GM19043 (cell line): ENCODE results near the gene FAM107B.

ENCODE experiments used
- ATAC-seq: cut with Tn5 transposase; IDR thresholded peaks from one replicate; pipeline ENCODE4 v1.9.1; 2021; ENCODE audit warnings: low read depth; ENCODE audit not compliant: unreplicated experiment

Gene FAM107B

DNA sequence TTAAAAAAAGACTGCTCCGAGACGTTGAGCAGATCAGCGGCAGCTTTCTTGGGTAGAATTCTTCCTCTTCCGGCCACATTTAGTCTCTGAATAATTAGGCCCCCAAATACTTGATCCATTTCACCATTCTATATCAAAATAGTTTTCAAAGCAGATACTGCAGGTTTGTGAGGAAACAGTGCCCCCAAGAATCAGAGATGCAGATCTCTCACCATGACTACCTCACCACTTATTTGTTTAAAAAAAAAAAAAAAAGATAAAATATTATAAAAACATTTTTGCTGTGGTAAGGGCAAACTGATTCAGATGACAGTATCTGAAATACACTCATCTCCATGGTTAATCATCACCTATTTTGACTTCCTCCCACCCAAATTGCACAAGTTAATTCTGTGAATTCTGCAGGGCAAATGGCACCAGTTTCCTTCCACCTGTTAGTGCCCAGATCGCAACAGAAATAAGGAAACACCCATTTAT lies 210.4 kb downstream of the FAM107B start:
- peak; percentile 54 for ATAC-seq

DNA sequence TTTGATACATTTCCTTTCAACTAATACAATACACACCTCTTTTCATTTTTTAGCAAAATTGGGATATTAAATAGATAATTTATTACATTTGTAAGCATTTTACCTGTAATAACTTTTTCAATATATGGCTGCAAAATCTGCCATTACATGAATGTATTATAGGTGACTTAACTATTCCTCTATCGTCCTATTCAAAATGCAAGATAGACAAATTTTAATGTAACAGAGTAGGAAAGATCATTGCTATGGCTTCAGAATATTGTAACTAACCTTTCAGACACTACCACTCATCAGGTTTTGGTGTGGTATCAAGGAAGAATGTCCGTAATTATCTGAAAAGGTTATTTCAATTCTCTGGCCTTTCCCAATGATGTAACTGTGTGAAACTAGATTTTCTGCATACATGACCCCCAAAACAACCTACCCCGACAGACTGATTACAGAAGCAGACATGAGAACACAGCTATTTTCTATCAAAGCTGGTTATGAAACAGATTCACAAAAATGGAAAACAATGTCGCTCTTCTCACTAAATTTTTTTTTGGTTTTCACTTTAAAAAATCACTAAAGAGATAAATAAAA lies 211.2 kb downstream of the FAM107B start:
- ATAC-seq = no peak

DNA sequence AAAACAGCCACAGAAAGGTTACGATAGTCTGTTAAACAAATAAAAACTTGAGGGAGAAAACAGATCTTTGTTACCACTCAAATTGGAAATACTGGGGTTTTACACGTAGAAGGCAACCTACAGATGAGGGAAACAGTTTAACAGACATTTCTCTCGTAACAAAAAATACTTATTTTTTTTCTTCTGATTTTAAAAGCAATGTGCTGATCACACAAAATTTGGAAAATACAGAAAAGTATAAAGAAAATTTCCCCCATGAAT lies 211.7 kb downstream of the FAM107B start:
- no peak for ATAC-seq

DNA sequence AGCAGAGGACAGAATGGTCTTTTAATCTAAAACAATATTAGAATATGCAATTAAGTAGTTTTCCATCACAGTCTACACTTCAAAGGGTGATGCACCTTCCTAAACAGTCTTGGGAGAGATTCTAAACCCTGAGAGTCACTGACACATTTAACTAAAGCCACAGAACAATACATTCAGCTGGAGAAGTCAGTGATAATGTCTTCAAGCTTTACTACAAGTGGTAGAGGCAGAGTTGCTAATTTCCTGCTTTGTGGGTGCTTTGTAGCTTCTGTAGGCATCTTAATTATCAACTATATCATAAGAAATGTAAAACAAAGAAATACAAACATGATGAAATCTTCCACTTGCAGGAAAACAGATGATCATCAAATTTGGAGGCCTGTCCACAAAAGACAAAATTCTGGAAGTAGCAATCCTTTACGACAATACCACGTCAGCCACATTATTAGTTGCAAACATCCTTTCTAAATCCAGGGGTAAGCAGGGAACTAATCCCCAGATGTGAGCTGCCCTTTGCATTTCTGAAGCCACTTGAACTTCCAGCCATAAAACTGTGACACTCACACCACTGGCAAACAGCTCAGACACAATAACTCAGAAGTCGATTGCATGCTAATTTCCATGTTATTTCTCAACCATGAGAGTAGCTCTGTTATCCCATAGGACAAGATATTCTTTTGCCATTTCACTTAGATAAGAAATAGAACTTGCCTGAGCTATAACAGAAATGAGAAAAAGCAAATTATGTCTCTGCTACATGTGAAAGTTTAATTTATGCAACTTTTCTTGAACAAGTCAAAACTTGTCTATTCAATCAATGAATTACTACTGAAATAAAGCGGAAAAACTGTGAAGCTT lies 212.2 kb downstream of the FAM107B start:
- no peak for ATAC-seq

DNA sequence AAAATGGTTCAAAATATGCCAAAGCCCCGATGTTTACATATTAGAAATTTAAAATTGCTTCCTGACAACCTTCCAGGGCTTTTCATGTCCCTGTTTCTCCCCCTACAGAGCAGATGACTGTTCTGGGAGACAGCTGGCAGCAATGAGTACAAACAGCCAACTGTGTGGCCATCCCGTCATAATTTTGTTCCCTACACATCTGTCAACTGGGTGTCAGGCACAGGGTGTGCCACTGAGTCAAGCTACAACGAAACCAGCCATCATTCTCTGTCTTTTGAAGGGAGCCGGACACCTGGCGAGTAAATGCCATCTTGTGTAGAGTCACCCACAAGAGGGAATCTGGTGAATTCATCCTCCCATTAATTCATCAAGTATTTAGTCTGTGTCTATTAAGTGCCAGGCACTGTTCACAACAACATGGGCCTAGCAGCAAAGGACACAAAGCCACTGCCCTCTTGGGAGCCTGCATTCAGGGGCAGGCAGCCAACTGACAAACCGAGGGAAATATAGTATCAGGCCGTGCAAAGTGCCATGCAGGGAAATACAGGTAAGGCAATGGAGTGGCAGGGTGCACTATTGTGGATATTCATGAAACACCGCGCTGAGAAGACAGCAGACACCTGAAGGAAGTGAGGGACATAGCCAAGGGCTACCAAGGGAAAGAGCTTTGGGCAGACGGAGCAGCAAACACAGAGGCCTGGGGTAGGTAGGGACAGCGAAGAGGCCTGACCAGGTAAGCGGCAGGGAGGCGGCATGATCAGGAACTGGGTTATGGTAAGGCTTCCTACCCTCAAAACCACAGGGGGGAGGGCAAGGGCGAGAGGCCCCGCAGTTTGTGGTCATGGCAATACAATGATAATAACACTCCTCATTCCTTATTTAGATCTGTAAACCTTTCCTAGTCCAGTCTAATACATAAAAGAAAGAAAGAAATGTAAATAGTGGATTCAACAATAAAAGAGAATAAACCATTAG lies 213.6 kb downstream of the FAM107B start:
- no peak for ATAC-seq

DNA sequence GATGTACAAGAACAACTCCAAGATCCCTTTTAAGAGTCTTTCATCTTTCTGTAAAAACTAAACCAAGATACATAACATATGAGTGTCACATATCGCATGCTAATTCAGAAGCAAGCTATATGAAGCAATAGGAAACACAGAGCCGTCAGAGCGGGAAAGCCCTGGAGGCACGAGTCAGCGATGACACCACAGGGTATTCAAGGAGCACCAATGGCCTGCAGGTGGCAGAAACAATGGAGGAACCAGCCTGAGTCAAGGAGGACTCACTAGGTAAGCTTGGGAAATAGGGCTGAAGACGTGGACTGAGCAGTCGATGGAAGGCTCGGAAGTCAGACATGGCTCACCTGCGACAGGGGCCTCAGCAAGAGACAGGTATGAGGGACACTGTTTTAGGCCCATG lies 214.4 kb downstream of the FAM107B start:
- no peak for ATAC-seq

DNA sequence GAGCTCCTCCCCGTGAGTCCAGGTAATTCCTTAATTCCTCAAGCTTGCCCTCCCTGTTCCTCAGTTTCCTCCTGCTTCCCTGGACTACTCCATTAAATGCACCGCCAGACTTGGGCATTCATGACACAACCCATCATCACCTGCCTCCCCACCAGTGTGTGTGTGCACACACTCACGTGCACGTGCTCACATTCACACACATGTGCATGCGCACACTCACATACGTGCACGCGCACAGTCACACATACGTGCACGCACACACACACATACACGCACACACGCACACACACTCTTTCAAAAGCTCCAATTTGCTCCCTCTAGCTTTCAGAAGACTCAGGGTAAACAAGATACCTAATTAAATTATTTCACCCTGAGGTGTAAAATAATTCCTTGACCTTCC lies 216.7 kb downstream of the FAM107B start:
- no peak for ATAC-seq

DNA sequence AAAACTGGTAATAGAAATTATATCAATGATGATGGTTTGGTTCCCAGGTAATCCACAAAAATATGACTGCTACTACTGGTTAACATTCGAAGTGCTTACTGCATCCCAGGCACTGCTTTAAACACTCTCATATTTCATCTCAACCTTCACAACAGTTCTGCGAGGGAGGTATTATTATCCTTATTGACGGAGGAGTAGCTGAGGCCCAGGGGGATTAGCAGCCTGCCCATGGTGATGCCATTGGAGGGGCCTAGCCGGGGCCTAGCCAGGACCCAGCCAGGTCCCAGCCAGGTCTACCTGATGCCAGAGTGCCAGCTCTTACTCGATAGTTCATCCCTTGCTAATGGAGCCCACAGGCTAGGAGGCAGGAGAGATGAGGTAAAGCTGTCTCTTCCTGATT lies 217.1 kb downstream of the FAM107B start:
- no peak for ATAC-seq

DNA sequence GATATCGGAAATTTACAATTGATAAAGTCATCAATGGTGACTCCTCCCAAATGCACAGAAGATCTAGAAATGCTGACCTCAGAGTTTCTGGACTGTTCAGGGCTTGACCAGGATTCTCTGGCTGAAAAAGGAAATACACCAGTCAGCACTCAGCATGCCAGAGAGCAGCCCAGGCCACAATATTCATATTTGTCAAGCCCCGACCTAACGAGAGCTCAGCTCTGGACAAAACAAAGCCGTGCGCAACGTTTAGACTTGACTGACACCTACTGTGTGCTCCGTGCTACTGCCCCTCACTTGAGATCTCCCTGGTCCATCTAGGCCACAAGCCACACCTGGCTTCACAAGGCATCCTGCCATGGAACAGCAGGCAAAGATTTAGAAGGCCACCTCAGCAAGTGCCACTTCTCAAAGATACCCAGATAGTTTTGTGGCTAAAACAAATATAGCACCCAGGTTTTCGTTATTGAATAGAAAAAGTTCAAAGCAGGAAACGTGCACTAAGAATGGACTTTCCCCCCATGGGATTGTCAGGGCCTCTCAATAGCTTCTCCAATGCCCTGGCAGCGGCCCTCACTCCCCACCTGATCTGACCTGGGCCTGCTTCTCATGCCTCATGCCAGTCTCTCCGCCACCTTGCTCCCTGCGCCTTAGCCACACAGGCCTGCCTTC lies 218.3 kb downstream of the FAM107B start:
- ATAC-seq = no peak

DNA sequence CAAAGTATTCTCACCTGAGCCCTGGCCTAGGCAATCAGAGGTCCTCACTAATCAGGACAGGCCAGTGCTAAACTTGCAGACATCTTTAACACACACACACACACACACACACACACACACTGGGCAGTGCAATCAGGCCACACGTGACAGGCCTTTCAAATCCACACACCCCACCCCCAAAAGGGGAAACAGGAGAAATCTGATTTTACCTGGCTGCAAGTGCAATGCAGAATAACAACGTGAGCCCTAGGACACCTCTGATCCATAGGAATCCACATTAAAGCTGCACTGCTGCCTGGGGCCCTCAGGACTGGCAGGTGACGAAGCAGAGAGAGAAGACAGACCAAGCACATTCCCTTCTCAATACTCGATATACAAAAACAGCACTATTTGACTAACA lies 218.9 kb downstream of the FAM107B start:
- ATAC-seq = no peak

DNA sequence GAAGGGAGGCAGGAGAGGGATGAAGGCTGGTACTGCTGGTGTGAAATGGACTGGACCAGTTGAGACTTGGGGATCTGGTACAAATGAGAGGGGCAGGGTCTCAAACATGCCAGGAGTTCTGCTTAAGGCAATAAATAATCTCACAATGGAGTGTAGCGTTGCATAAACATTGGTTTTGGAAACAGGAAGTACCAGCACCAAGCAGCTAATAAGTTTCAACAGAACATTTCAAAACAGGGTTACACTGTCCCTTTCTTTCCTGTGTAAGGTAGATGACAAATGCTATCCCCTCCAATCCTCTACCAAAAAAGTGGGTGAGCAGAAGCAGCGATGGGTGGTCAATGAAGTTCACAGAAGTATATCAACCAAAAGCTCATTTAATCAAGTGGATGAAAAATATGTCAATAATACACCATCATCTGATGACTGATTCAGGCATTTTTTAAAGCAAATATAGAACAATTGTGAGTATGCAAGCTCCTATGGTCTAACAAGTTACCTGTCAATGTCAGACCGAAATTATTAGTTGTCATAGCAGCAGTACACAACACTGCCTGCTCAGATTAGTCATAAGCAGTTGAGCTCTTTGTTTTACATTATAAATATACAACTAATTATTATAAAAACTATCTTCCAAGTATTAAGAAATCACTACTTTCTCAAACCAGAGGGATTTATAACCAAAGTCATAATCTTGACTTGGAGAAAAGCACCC lies 220.0 kb downstream of the FAM107B start:
- ATAC-seq = no peak

DNA sequence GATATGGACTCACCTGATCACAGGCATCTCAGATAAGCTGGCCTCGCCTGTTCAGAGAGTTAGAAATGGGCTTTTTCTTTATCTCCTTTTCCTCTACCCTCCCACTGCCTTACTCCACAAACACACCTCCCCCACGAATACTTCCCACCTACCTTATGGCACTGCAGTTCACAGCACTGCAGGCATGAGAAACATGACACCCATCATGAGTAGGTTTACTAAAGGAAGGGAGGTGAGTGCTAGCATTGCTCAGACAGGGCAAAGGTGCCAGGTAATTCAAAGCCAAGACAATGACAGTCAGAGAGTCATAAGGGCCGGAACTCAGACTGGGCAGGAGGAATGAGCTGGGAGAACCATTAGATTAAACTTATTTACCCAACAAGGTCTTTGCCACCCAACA lies 220.6 kb downstream of the FAM107B start:
- no peak for ATAC-seq

DNA sequence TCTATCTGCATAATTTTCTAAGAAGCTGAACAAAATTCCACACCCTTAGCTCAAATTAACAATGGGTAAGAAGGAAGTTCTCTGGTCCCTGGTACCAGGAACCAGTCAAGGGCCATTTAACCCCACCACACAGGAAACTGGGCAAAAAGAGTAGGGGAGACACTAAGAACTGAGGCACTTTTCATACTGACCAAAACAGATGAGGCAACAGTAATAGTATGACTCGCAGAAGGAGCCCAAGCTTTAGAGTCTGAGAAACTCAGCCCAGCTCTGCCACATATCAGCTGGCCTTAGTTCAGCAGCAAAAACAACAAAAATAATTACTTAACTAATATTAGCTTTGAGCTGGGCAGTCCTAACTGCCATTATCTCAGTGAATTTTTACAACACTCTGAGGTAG lies 221.2 kb downstream of the FAM107B start:
- ATAC-seq = no peak

DNA sequence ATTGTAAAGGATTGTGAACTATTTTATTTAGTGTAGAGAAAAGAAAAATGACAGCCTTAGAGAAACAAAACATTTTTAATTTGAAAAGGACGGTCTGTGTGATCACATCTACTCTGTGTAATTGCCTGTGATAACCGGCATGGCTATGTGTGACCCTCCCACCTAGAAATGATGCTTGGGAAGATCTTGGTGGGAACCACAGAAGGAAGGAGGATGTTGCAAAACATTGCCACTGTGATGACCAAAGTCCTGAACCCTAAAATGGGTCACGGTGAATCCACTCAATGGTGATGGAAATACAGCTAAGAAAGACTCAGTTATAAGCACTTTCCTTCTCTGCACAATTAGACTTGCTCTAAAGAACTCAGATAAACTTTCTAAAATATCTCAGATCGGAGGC lies 222.7 kb downstream of the FAM107B start:
- ATAC-seq = no peak

DNA sequence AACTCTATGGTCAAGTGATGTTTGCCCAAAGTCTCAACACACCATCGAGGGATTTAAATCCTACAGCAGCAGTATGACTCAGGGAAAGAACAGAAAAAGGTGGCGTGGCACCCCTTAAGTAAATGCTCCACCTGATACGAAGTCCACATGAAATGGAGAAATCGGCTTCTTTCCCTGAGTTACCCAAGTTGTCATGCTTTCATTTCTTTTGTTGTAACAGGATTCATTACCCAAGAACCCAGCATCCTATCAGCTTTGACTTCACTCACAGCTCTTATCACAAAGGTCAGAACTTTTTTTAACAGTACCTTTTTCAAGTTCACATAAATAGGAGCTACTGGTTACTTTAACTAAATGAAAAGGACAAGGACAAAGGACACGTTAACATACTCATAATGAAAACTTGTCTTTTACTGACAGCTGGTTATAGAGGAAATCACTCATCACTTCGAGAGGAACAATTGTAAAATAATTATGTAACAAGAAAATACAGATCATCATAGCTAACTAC lies 224.2 kb downstream of the FAM107B start:
- ATAC-seq = no peak

DNA sequence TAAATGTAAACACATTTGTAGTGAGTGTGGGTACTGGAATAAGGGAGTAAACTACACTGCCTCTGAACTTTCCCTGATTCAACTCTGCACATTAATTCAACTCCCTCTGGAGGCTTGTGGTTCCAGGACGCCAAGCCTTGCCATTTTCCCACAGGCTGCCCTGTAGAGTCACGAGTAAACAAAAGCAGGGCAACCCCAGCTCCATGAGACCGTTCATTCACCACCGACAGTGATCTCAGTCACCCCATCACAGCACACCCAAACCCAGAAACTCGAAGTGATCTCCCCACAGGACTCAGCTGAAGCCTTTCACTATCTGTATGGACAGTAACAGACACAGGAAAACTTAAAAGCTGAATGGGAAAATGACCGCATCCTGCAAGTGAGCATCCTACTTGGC lies 225.2 kb downstream of the FAM107B start:
- no peak for ATAC-seq

DNA sequence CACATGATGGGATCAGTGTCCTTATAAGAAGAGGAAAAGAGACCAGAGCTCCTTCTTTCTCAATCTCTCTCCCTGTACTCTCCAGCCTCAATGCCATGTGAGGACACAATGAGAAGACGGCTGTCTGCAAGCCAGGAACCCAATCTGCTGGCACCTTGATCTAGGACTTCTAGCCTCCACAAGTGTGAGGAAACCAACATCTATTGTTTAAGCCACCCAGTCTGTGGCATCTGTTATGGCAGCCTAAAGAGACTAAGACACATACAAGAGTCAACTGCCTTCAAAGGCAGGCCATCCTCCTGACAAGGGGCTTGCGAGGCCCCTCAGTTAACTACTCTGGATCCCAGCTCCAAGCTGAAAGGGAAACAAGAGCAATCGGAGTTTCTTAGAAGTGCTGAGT lies 225.7 kb downstream of the FAM107B start:
- ATAC-seq = no peak

DNA sequence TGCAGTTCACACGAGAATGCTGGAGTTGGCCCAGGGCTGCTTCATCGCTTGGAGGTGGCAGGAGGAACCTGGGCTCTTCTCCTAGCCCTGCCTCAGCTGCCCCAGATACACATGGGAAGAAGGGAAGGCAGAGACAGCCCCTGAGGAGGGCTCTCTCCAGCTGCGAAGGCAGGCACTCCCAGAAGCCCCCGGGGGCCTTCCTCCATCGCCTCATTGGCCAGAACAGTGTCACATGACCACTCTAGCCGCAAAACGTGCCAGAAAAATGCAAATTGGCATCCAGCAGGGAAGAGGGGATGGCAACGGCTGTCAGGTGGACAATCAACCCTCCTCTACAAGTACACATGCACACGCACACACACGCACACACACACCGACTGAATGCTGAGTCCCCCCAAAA lies 226.2 kb downstream of the FAM107B start:
- no peak for ATAC-seq

DNA sequence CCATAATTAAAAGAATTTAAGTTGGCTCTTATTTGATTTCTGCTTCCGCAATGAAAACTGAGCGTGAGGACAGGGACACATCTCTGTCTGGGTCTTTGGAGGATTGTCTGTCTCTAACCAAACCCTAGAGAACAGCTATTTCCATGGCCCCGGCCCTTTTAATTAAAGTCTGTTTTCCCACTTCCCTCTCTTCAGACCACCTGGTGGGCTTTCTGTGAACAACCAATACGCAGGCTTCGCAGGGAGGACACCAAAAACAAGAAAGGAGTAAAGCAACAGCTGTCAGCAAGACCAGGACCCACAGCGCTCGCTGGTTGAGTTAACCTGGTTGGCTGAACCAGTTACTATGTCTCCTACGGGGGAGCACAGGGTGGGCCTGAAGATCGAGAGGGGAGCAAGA lies 226.9 kb downstream of the FAM107B start:
- no peak for ATAC-seq

DNA sequence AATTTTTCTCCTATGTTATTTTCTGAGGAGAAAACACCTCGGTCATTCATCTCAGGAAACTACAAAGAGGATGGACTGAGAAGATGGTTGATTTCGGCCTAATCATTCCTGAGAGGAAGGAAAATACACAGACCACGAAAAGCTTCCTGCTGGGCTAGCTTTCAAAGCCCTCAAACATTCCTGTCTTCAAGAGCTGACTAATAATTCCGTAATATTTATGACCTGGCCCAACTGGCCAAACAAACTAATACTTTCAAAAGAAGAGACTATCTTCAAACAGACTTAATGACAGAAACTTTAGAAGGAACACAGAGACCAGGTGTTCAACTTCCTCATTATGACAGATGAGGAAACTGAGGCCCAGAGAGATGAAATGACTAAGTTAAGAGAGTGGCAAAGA lies 228.9 kb downstream of the FAM107B start:
- no peak for ATAC-seq
